Loucy (cell line): ENCODE results near the gene RRP1B.

ENCODE experiments used
- H2AFZ ChIP-seq: fragments of 200-600 bp; sonication (generic); 2 replicates; pipeline ENCODE4 v1.6.0; 2016; ENCODE audit warnings: antibody characterized with exemption, mild to moderate bottlenecking, low read length, moderate library complexity
- H3F3A ChIP-seq: fragments of 200-600 bp; 2 replicates; pipeline ENCODE4 v1.6.0; 2016; ENCODE audit warnings: antibody characterized with exemption, low read depth, mild to moderate bottlenecking
- H3K27me3 ChIP-seq: fragments of 200-600 bp; sonication (generic); 2 replicates; pipeline ENCODE4 v1.6.1; 2014; ENCODE audit warnings: low read length, mild to moderate bottlenecking; ENCODE audit not compliant: insufficient read depth, poor library complexity, severe bottlenecking
- H3K36me3 ChIP-seq: fragments of 200-600 bp; sonication (generic); 2 replicates; pipeline ENCODE4 v1.6.1; 2016; ENCODE audit warnings: low read length; ENCODE audit not compliant: insufficient read depth
- H3K4me1 ChIP-seq: fragments of 200-600 bp; sonication (generic); 2 replicates; pipeline ENCODE4 v1.5.1; 2014; ENCODE audit warnings: low read length, mild to moderate bottlenecking; ENCODE audit not compliant: insufficient read depth, poor library complexity, severe bottlenecking
- H3K4me2 ChIP-seq: fragments of 200-600 bp; sonication (generic); 2 replicates; pipeline ENCODE4 v1.6.0; 2014; ENCODE audit warnings: antibody characterized with exemption, low read length, low read depth, mild to moderate bottlenecking; ENCODE audit not compliant: poor library complexity, severe bottlenecking
- H3K4me3 ChIP-seq: fragments of 200-600 bp; sonication (generic); 2 replicates; pipeline ENCODE4 v1.5.1; 2014; ENCODE audit warnings: low read length, mild to moderate bottlenecking, mixed read lengths; ENCODE audit not compliant: poor library complexity, severe bottlenecking
- H3K79me2 ChIP-seq: fragments of 200-600 bp; sonication (generic); 2 replicates; pipeline ENCODE4 v1.6.1; 2014; ENCODE audit warnings: low read length; ENCODE audit not compliant: insufficient read depth
- H3K9ac ChIP-seq: fragments of 200-600 bp; sonication (generic); 2 replicates; pipeline ENCODE4 v1.6.0; 2014; ENCODE audit warnings: mild to moderate bottlenecking, low read depth, low read length, moderate library complexity; ENCODE audit not compliant: poor library complexity, severe bottlenecking
- H3K9me2 ChIP-seq: fragments of 200-600 bp; sonication (generic); replicated peaks from 2 replicates; pipeline ENCODE4 v1.6.1; 2016; ENCODE audit warnings: low read depth, low read length, mixed read lengths
- H3K9me3 ChIP-seq: fragments of 200-600 bp; sonication (generic); 2 replicates; pipeline ENCODE4 v1.6.1; 2014; ENCODE audit warnings: mild to moderate bottlenecking, antibody characterized with exemption, low read length, low read depth; ENCODE audit not compliant: insufficient read depth
- H4K20me1 ChIP-seq: fragments of 200-600 bp; sonication (generic); 2 replicates; pipeline ENCODE4 v1.6.0; 2014; ENCODE audit warnings: antibody characterized with exemption, low read length, mild to moderate bottlenecking; ENCODE audit not compliant: insufficient read depth, poor library complexity, severe bottlenecking
- EZH2phosphoT487 ChIP-seq: fragments of 200-600 bp; IDR thresholded peaks from 2 replicates; pipeline ENCODE4 v1.6.1; 2018; ENCODE audit warnings: antibody characterized with exemption, mild to moderate bottlenecking, moderate library complexity, borderline replicate concordance
- TF ChIP-seq, protein P1 (sequence below): fragments of 200-600 bp; sonication (generic); conservative IDR thresholded peaks from 2 replicates; pipeline ENCODE4 v1.5.1; 2014; ENCODE audit warnings: mild to moderate bottlenecking, antibody characterized with exemption, low read length

Gene RRP1B

DNA sequence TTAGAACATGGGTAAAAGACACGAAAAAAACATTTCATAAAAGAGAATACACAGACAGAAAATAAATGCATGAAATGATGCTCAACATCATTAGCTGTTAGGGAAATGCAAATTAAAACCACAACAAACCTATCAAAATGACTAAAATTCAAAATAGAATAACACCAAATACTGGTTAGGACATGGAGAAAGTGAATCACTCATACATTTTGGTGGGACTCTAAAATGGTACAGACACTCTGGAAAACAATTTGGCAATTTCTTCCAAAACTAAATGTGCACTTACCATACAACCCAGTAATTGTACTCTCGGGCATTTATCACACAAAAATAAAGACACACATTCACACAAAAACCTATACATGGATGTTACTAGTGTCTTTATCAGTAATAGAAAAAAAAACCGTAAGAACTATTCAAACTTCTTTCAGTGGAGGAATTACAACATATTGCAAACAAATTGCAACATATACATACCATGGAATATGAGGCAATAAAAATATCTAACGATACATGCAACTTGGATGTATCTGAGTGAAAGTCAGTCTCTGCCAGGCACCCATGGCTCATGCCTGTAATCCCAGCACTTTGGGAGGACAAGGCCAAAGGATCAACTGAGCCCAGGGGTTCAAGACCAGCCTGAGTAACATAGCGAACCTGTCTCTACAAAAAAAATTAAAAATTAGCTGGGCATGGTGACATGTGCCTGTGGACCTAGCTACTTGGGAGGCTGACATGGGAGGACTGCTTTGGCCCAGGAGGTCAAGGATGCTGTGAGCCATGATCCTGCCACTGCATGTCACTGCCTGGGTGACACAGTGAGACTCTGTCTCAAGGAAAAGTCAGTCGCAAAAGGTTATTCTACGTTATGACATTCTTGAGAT, 19.6 kb upstream of the RRP1B start:
- no peaks in the 10 kb centered on the region for H3K79me2 ChIP-seq
- H3K27me3 ChIP-seq = no peaks in the 10 kb centered on the region
- H2AFZ ChIP-seq = no peak overlapping the region
- no peak overlapping the region for H3K4me3 ChIP-seq
- H3K9me3 ChIP-seq = no peaks in the 10 kb centered on the region
- no peaks in the 10 kb centered on the region for H3F3A ChIP-seq
- no peak overlapping the region for H3K9ac ChIP-seq
- no peaks in the 10 kb centered on the region for H3K9me2 ChIP-seq
- no peaks in the 10 kb centered on the region for H3K36me3 ChIP-seq
- H3K4me2 ChIP-seq = no peak overlapping the region
- no peaks in the 10 kb centered on the region for H4K20me1 ChIP-seq
- TF ChIP-seq, protein P1, sequence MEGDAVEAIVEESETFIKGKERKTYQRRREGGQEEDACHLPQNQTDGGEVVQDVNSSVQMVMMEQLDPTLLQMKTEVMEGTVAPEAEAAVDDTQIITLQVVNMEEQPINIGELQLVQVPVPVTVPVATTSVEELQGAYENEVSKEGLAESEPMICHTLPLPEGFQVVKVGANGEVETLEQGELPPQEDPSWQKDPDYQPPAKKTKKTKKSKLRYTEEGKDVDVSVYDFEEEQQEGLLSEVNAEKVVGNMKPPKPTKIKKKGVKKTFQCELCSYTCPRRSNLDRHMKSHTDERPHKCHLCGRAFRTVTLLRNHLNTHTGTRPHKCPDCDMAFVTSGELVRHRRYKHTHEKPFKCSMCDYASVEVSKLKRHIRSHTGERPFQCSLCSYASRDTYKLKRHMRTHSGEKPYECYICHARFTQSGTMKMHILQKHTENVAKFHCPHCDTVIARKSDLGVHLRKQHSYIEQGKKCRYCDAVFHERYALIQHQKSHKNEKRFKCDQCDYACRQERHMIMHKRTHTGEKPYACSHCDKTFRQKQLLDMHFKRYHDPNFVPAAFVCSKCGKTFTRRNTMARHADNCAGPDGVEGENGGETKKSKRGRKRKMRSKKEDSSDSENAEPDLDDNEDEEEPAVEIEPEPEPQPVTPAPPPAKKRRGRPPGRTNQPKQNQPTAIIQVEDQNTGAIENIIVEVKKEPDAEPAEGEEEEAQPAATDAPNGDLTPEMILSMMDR = no peak
- TF ChIP-seq EZH2phosphoT487 = no peak
- H3K4me1 ChIP-seq = no peaks in the 10 kb centered on the region

DNA sequence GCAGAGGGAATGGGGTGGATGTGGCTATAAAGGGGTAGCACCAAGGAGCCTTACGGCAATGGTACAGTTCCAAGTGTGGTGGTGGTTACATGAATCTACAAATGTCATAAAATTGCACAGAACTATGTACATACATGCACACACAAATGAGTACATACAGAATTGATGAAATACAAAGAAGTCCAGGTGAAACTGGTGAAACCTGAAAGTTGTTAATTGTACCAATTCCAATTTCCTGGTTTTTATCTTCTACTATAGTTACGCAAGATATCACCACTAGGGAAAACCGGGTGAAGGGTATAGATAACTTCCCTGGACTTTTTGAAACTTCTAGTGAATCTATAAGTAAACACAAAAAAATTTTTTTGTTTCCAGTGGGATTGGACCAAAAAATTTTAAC, 19.0 kb upstream of the RRP1B start:
- no peak overlapping the region for H3K4me2 ChIP-seq
- no peaks in the 10 kb centered on the region for H3K9me2 ChIP-seq
- H3K4me1 ChIP-seq = no peaks in the 10 kb centered on the region
- H3F3A ChIP-seq = no peaks in the 10 kb centered on the region
- no peaks in the 10 kb centered on the region for H4K20me1 ChIP-seq
- H2AFZ ChIP-seq = no peak overlapping the region
- no peaks in the 10 kb centered on the region for H3K9me3 ChIP-seq
- no peak for TF ChIP-seq EZH2phosphoT487
- TF ChIP-seq, protein P1 = no peak
- no peaks in the 10 kb centered on the region for H3K36me3 ChIP-seq
- H3K4me3 ChIP-seq = no peak overlapping the region
- H3K9ac ChIP-seq = no peak overlapping the region
- H3K79me2 ChIP-seq = no peaks in the 10 kb centered on the region
- H3K27me3 ChIP-seq = no peaks in the 10 kb centered on the region

DNA sequence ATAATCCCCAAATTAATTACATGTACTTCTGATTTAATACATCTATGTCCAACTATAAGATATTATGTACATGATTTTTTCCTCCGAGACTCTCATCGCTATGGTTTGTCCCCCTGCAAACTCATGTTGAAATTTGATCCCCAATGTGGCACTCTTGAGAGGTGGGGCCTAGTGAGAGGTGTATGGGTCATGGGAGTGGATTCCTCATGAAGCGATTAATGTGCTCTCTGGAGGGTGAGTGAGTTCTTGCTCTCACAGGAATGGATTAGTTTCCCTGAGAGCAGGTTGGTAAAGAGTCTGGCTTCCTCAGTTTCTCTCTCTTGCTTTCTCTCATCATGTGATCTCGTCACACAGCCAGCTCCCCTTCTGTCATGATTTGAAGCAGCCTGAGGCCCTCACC, 16.2 kb upstream of the RRP1B start:
- TF ChIP-seq EZH2phosphoT487 = no peak
- TF ChIP-seq, protein P1 = no peak

More for the DNA sequence above, 16.2 kb upstream of the RRP1B start:
- Histone ChIP-seq H2AFZ (no peak overlapping the region), H3K4me3 (no peak overlapping the region), H3F3A (no peaks in the 10 kb centered on the region), H3K4me2 (no peak overlapping the region), H3K27me3 (no peaks in the 10 kb centered on the region), H4K20me1 (no peaks in the 10 kb centered on the region), H3K4me1 (peaks cover 10% of the 10 kb centered on the region), H3K79me2 (no peaks in the 10 kb centered on the region), H3K9ac (no peak overlapping the region), H3K9me2 (no peaks in the 10 kb centered on the region), H3K36me3 (no peaks in the 10 kb centered on the region), H3K9me3 (no peaks in the 10 kb centered on the region)
